IMR-90 (cell line): ENCODE measurements around the gene CDS1. TPM values are rescaled to one million over a fixed set of nuclear protein-coding genes. Genes with fewer than 3 reads are reported as not detected.
A peak's percentile ranks its signal among the peaks of the same experiment; 100 is the strongest.

Experiments
- ATAC-seq: fragments of 200-7000 bp; cut with Tn5 transposase; 2 replicates; pipeline ENCODE4 v1.9.1; 2020; ENCODE audit warnings: low read depth, mild to moderate bottlenecking, moderate library complexity
- Bru-seq: library from RNA; stranded (reverse); fragments of 400-500 nt; gene quantifications from one replicate; lab custom pipeline; 2021; lab: Mats Ljungman, UMichigan
- BruChase-seq, 2 experiments: library from RNA; stranded (reverse); fragments of 400-500 nt; gene quantifications; one replicate each; lab custom pipeline; 2021; lab: Mats Ljungman, UMichigan
- BruUV-seq: library from RNA; stranded (reverse); fragments of 400-500 nt; replicated peaks from 2 replicates; lab custom pipeline; 2021; lab: Mats Ljungman, UMichigan
- CTCF ChIA-PET: fragments of 300-600 bp; formaldehyde crosslinking; extraction: SDS; loops from one replicate; lab custom pipeline; 2021; ENCODE audit warnings: antibody characterized with exemption; lab: Yijun Ruan, JAX
- POLR2A ChIA-PET: fragments of 300-600 bp; sonication (Branson Sonifier 250); formaldehyde crosslinking; loops from one replicate; lab custom pipeline; 2022; ENCODE audit warnings: antibody characterized with exemption; ENCODE audit not compliant: unreplicated experiment; lab: Charles Lee
- DNase-seq: peaks from one replicate; pipeline ENCODE4 v3.0.0; 2013
- H2AFZ ChIP-seq: replicated peaks from 2 replicates; pipeline ENCODE3; 2013; ENCODE audit warnings: low read length, mild to moderate bottlenecking; ENCODE audit not compliant: poor library complexity
- H2AK5ac ChIP-seq: 2 replicates; pipeline ENCODE4 v1.6.1; 2013; ENCODE audit warnings: low read depth, low read length, inconsistent platforms
- H2AK9ac ChIP-seq: replicated peaks from 2 replicates; pipeline ENCODE3; 2013; ENCODE audit warnings: mild to moderate bottlenecking, low read depth, low read length, moderate library complexity; ENCODE audit not compliant: poor library complexity
- H2BK120ac ChIP-seq: 2 replicates; pipeline ENCODE4 v1.6.1; 2013; ENCODE audit warnings: low read depth, low read length, inconsistent platforms
- H2BK15ac ChIP-seq: 3 replicates; pipeline ENCODE4 v1.6.1; 2013; ENCODE audit warnings: low read depth, low read length, inconsistent platforms
- H2BK20ac ChIP-seq: 2 replicates; pipeline ENCODE4 v1.6.1; 2013; ENCODE audit warnings: low read depth, mild to moderate bottlenecking, inconsistent platforms, low read length, moderate library complexity
- H2BK5ac ChIP-seq: 2 replicates; pipeline ENCODE4 v1.6.1; 2013; ENCODE audit warnings: mild to moderate bottlenecking, low read depth, low read length, inconsistent platforms; ENCODE audit not compliant: poor library complexity, severe bottlenecking
- H3K14ac ChIP-seq: replicated peaks from 2 replicates; pipeline ENCODE4 v1.6.1; 2013; ENCODE audit warnings: low read depth, low read length, inconsistent platforms
- H3K18ac ChIP-seq: 2 replicates; pipeline ENCODE4 v1.6.1; 2013; ENCODE audit warnings: low read depth, low read length, control low read depth
- H3K23ac ChIP-seq: 2 replicates; pipeline ENCODE4 v1.6.1; 2013; ENCODE audit warnings: low read depth, low read length, inconsistent platforms
- H3K27ac ChIP-seq: 2 replicates; pipeline ENCODE4 v1.5.1; 2013; ENCODE audit warnings: mild to moderate bottlenecking, control low read depth, low read length; ENCODE audit not compliant: insufficient read depth
- H3K27me3 ChIP-seq: 2 replicates; pipeline ENCODE4 v1.6.1; 2013; ENCODE audit warnings: low read length; ENCODE audit not compliant: control insufficient read depth, insufficient read depth
- H3K36me3 ChIP-seq: 2 replicates; pipeline ENCODE4 v1.6.1; 2013; ENCODE audit warnings: low read length, mixed read lengths; ENCODE audit not compliant: control insufficient read depth, insufficient read depth
- H3K4ac ChIP-seq: 2 replicates; pipeline ENCODE4 v1.6.1; 2013; ENCODE audit warnings: low read depth, low read length, inconsistent platforms
- H3K4me1 ChIP-seq: 2 replicates; pipeline ENCODE4 v1.6.1; 2013; ENCODE audit warnings: low read length, mixed read lengths; ENCODE audit not compliant: control insufficient read depth, insufficient read depth
- H3K4me2 ChIP-seq: 2 replicates; pipeline ENCODE4 v1.6.1; 2013; ENCODE audit warnings: low read depth, mild to moderate bottlenecking, control low read depth, low read length, moderate library complexity
- H3K4me3 ChIP-seq: 2 replicates; pipeline ENCODE4 v1.5.1; 2013; ENCODE audit warnings: low read depth, mild to moderate bottlenecking, control low read depth, low read length, moderate library complexity; ENCODE audit not compliant: insufficient read depth
- H3K56ac ChIP-seq: 2 replicates; pipeline ENCODE4 v1.6.1; 2013; ENCODE audit warnings: low read length, inconsistent platforms; ENCODE audit not compliant: insufficient read depth; ENCODE audit errors: extremely low read depth
- H3K79me1 ChIP-seq, 2 experiments: 2 replicates each; pipeline ENCODE4 v1.6.1; 2013; ENCODE audit warnings: low read length in 2 of 2, inconsistent platforms in 1 of 2, low read depth in 1 of 2
- H3K9ac ChIP-seq: 2 replicates; pipeline ENCODE4 v1.6.1; 2013; ENCODE audit warnings: low read depth, low read length, control low read depth
- H3K9me1 ChIP-seq: 2 replicates; pipeline ENCODE4 v1.6.1; 2013; ENCODE audit warnings: low read length, inconsistent platforms; ENCODE audit not compliant: insufficient read depth
- H3K9me3 ChIP-seq: 2 replicates; pipeline ENCODE4 v1.6.1; 2013; ENCODE audit warnings: low read length; ENCODE audit not compliant: control insufficient read depth, insufficient read depth
- H4K20me1 ChIP-seq: 2 replicates; pipeline ENCODE4 v1.6.1; 2013; ENCODE audit warnings: low read length, inconsistent platforms; ENCODE audit not compliant: insufficient read depth
- H4K5ac ChIP-seq: 2 replicates; pipeline ENCODE4 v1.6.1; 2013; ENCODE audit warnings: mild to moderate bottlenecking, low read depth, low read length, control low read depth
- H4K8ac ChIP-seq, 2 experiments: 2 replicates each; pipeline ENCODE4 v1.6.1; 2013; ENCODE audit warnings: low read depth in 2 of 2, low read length in 2 of 2, control low read depth in 1 of 2, inconsistent platforms in 1 of 2
- H4K91ac ChIP-seq: 2 replicates; pipeline ENCODE4 v1.6.1; 2013; ENCODE audit warnings: low read depth, low read length, inconsistent platforms; ENCODE audit not compliant: insufficient read depth
- CEBPB ChIP-seq: IDR thresholded peaks from 2 replicates; pipeline ENCODE4 v1.6.1; 2012; ENCODE audit warnings: low read depth, low read length, improper control_type of control experiment
- CHD1 ChIP-seq: IDR thresholded peaks from 2 replicates; pipeline ENCODE4 v1.6.1; 2012; ENCODE audit warnings: low read depth, low read length, improper control_type of control experiment
- CTCF ChIP-seq: conservative IDR thresholded peaks from 2 replicates; pipeline ENCODE4 v1.5.1; 2012; ENCODE audit warnings: mild to moderate bottlenecking, low read depth, low read length, improper control_type of control experiment
- ELK1 ChIP-seq: fragments of 150-350 bp; IDR thresholded peaks from 2 replicates; pipeline ENCODE4 v1.6.1; 2016; ENCODE audit warnings: low read depth, mild to moderate bottlenecking, low read length, moderate library complexity, borderline replicate concordance
- MXI1 ChIP-seq: IDR thresholded peaks from 2 replicates; pipeline ENCODE4 v1.6.1; 2012; ENCODE audit warnings: low read depth, mild to moderate bottlenecking, low read length, moderate library complexity, borderline replicate concordance
- NFE2L2 ChIP-seq: fragments of 150-350 bp; IDR thresholded peaks from 2 replicates; pipeline ENCODE4 v1.6.1; 2016; ENCODE audit warnings: low read depth, mild to moderate bottlenecking, low read length
- POLR2A ChIP-seq: IDR thresholded peaks from 2 replicates; pipeline ENCODE4 v1.6.1; 2012; ENCODE audit warnings: mild to moderate bottlenecking, low read depth, low read length
- RAD21 ChIP-seq: IDR thresholded peaks from 2 replicates; pipeline ENCODE4 v1.6.1; 2012; ENCODE audit warnings: low read length, improper control_type of control experiment
- RCOR1 ChIP-seq: IDR thresholded peaks from 2 replicates; pipeline ENCODE4 v1.6.1; 2012; ENCODE audit warnings: mild to moderate bottlenecking, low read length, improper control_type of control experiment; ENCODE audit not compliant: insufficient replicate concordance
- USF2 ChIP-seq: fragments of 150-350 bp; IDR thresholded peaks from 2 replicates; pipeline ENCODE4 v1.6.1; 2017; ENCODE audit warnings: mild to moderate bottlenecking, antibody characterized with exemption, low read length, low read depth
- WGBS, 2 experiments: methylation state at CpG; one replicate each; pipeline versions ENCODE4 v1.1.5 to v1.1.7; 2013; ENCODE audit warnings: missing lambda C conversion rate in 2 of 2; ENCODE audit not compliant: insufficient read length in 1 of 2; ENCODE audit errors: extremely low coverage in 2 of 2; 5-methylcytosine and 5-hydroxymethylcytosine counted together
- dilution Hi-C: fragments of 300-500 bp; cut with HindIII; formaldehyde crosslinking; loops from one replicate; pipeline ENCODE4 v1.14.3; 2018; ENCODE audit warnings: low sequenced_read_pairs; ENCODE audit not compliant: unreplicated experiment
- in situ Hi-C: fragments of 300-500 bp; cut with MboI; formaldehyde crosslinking; loops from 3 replicates; pipeline ENCODE4 v1.14.3; 2019; ENCODE audit warnings: low sequenced_read_pairs, inconsistent platforms, mixed read lengths
- intact Hi-C: fragments of 100-400 bp; cut with micrococcal nuclease; formaldehyde crosslinking; loops from 2 replicates; pipeline ENCODE4 v1.10.0; 2022
- long read RNA-seq: library from polyadenylated mRNA; unstranded; transcript quantifications from one replicate; pipeline ENCODE4 v2.0.0, GENCODE V29; 2021; ENCODE audit not compliant: unreplicated experiment
- polyA plus RNA-seq, 3 experiments: library from polyadenylated mRNA; depleted of rRNA; stranded (reverse); fragments of >200 nt; gene quantifications; 2 replicates each; pipeline ENCODE4 v1.2.3, GENCODE V29; 2012; ENCODE audit warnings: low replicate concordance in 1 of 3
- total RNA-seq: library from RNA; depleted of rRNA; stranded (reverse); fragments of >200 nt; gene quantifications from 2 replicates; pipeline ENCODE4 v1.2.3, GENCODE V29; 2012; rRNA removed

CDS1 gene
- under 0.01 TPM in 1 of 2 replicates, not detected in the other for total RNA-seq
- polyA plus RNA-seq (2012; rRNA removed): 0.02 TPM in 1 of 2 replicates, not detected in the other
- polyA plus RNA-seq (2012; cell fraction: cytosol; rRNA removed): not detected in 2 replicates
- 0.02 TPM in 2 replicates for polyA plus RNA-seq (2012; cell fraction: nucleus; rRNA removed; ENCODE audit: low replicate concordance)
- Bru-seq, nascent RNA: percentile 17 among the genes with signal in this experiment
- BruChase-seq, experiment 1, labeled RNA remaining after a 6-hour chase: percentile 17 among the genes with signal in this experiment
- percentile 9 among the genes with signal in this experiment for BruChase-seq, experiment 2, labeled RNA remaining after a 2-hour chase
- long read RNA-seq: 0 reads

GRCh38 chr4:84582988-84583875 lies at the start of gene CDS1:
Gene CDS1 (plus strand): TSS chr4:84583127. CDS start chr4:84583402, 275 bp downstream.
- intact Hi-C loops (loop anchor here (5.0 kb wide), 1 partner anchor 89 kb away; no protein-coding TSS in a partner anchor), dilution Hi-C loops (no loop called here), in situ Hi-C loops (no loop called here)
- no peaks in the 10 kb centered on the region for H3K9me1 ChIP-seq
- no peak within 1 kb of the TSS for H3K23ac ChIP-seq
- no peaks in the 10 kb centered on the region for H3K9me3 ChIP-seq
- no peak within 1 kb of the TSS for H3K4ac ChIP-seq
- ChIA-PET CTCF (interaction anchor here (0.7 kb wide), 1 partner anchor 19 kb away, joined by 3 read pairs; no protein-coding TSS in a partner anchor), POLR2A (no interaction called here)
- H3K14ac ChIP-seq: no peak within 1 kb of the TSS
- no peak within 1 kb of the TSS for H3K27ac ChIP-seq
- H2BK5ac ChIP-seq: no peak within 1 kb of the TSS
- DNase-seq (no peak), ATAC-seq (peak; percentile 65)
- no peaks in the 10 kb centered on the region for H3K4me1 ChIP-seq
- no peaks in the 10 kb centered on the region for H3K36me3 ChIP-seq
- H2AK5ac ChIP-seq: no peak within 1 kb of the TSS
- H3K56ac ChIP-seq: no peak within 1 kb of the TSS
- no peaks in the 10 kb centered on the region for H3K79me1 ChIP-seq
- no peaks in the 10 kb centered on the region for H4K20me1 ChIP-seq
- H2BK15ac ChIP-seq: no peak within 1 kb of the TSS
- no peak within 1 kb of the TSS for H3K18ac ChIP-seq
- no peak for TF ChIP-seq CHD1
- no peak for TF ChIP-seq RAD21
- no peak for TF ChIP-seq CEBPB
- no peak for TF ChIP-seq MXI1
- no peak for TF ChIP-seq ELK1
- TF ChIP-seq NFE2L2: no peak
- no peak for TF ChIP-seq USF2
- TF ChIP-seq CTCF: no peak
- no peak for TF ChIP-seq RCOR1
- no peak for TF ChIP-seq POLR2A
- no TSS peak for BruUV-seq
- H4K5ac ChIP-seq: no peak within 1 kb of the TSS
- peak within 1 kb of the TSS; percentile 18 for H2AK9ac ChIP-seq
- peak within 1 kb of the TSS; percentile 89 for H3K4me2 ChIP-seq
- H4K8ac ChIP-seq: no peak within 1 kb of the TSS
- peak within 1 kb of the TSS; percentile 87 for H2AFZ ChIP-seq
- WGBS, 2 experiments: 2% methylated on average over 39 of the region's 88 CpGs; no CpG with 5 or more reads in 1 of the 2 experiments
- peaks cover 42% of the 10 kb centered on the region for H3K27me3 ChIP-seq
- H4K91ac ChIP-seq: no peak within 1 kb of the TSS
- H3K9ac ChIP-seq: no peak within 1 kb of the TSS
- H3K4me3 ChIP-seq: peak within 1 kb of the TSS; percentile 57
- H2BK120ac ChIP-seq: no peak within 1 kb of the TSS
- no peak within 1 kb of the TSS for H2BK20ac ChIP-seq
